Neural cell (in vitro differentiated cells): ENCODE results near the gene AMY1C. TPM values are rescaled to one million over a fixed set of nuclear protein-coding genes. Genes with fewer than 3 reads are reported as not detected.

Experiments used
- H2AFZ ChIP-seq: fragments of 200-600, 300-800 bp; sonication (generic), shearing (Covaris generic); 2 replicates; pipeline ENCODE4 v1.6.0; 2014; ENCODE audit warnings: low read depth, mild to moderate bottlenecking, antibody characterized with exemption, low read length, moderate library complexity
- H3F3A ChIP-seq: fragments of 200-600 bp; shearing (Covaris generic); 2 replicates; pipeline ENCODE4 v1.6.1; 2016; ENCODE audit warnings: mild to moderate bottlenecking, moderate library complexity, mixed read lengths, antibody characterized with exemption, low read length; ENCODE audit not compliant: insufficient read depth, poor library complexity, severe bottlenecking
- H3K27ac ChIP-seq: fragments of 200-600, 300-800 bp; sonication (generic), shearing (Covaris generic); 2 replicates; pipeline ENCODE4 v1.5.1; 2014; ENCODE audit warnings: mild to moderate bottlenecking, low read length, moderate library complexity
- H3K27me3 ChIP-seq: fragments of 300-800, 200-600 bp; sonication (generic), shearing (Covaris generic); 2 replicates; pipeline ENCODE4 v1.6.0; 2014; ENCODE audit warnings: mild to moderate bottlenecking, low read depth, low read length, moderate library complexity; ENCODE audit not compliant: insufficient read depth
- H3K36me3 ChIP-seq: fragments of 300-800, 200-600 bp; sonication (generic), shearing (Covaris generic); 2 replicates; pipeline ENCODE4 v1.5.1; 2014; ENCODE audit warnings: mild to moderate bottlenecking, antibody characterized with exemption, low read length, moderate library complexity; ENCODE audit not compliant: insufficient read depth
- H3K4me2 ChIP-seq: fragments of 300-800, 200-600 bp; sonication (generic), shearing (Covaris generic); 2 replicates; pipeline ENCODE4 v1.6.0; 2014; ENCODE audit warnings: mild to moderate bottlenecking, low read length
- H3K4me3 ChIP-seq: fragments of 300-800, 200-600 bp; sonication (generic), shearing (Covaris generic); 2 replicates; pipeline ENCODE4 v1.5.1; 2014; ENCODE audit warnings: mild to moderate bottlenecking, low read length, moderate library complexity
- H3K79me2 ChIP-seq: fragments of 200-600 bp; shearing (Covaris generic); replicated peaks from 2 replicates; pipeline ENCODE4 v1.6.0; 2014; ENCODE audit warnings: mild to moderate bottlenecking, low read length, moderate library complexity; ENCODE audit not compliant: insufficient read depth
- H3K9ac ChIP-seq: fragments of 300-800, 200-600 bp; sonication (generic), shearing (Covaris generic); 2 replicates; pipeline ENCODE4 v1.6.1; 2016; ENCODE audit warnings: mild to moderate bottlenecking, low read length, mixed read lengths
- H3K9me2 ChIP-seq: fragments of 200-600 bp; shearing (Covaris generic); 2 replicates; pipeline ENCODE4 v1.6.1; 2016; ENCODE audit warnings: mild to moderate bottlenecking, low read length, mixed read lengths; ENCODE audit not compliant: insufficient read depth
- H3K9me3 ChIP-seq: fragments of 200-600, 300-800 bp; sonication (generic), shearing (Covaris generic); 2 replicates; pipeline ENCODE4 v1.6.1; 2016; ENCODE audit warnings: mild to moderate bottlenecking, mixed run types, low read length, moderate library complexity, mixed read lengths
- H4K20me1 ChIP-seq: fragments of 200-600 bp; shearing (Covaris generic); 2 replicates; pipeline ENCODE4 v1.6.1; 2016; ENCODE audit warnings: mild to moderate bottlenecking, mixed run types; ENCODE audit not compliant: insufficient read depth
- CTCF ChIP-seq: fragments of 450-650 bp; IDR thresholded peaks from 2 replicates; pipeline ENCODE4 v1.5.1; 2014; ENCODE audit warnings: antibody characterized with exemption, mild to moderate bottlenecking, moderate library complexity; ENCODE audit not compliant: poor library complexity, severe bottlenecking
- EP300 ChIP-seq: fragments of 450-650 bp; conservative IDR thresholded peaks from 2 replicates; pipeline ENCODE4 v1.6.1; 2014; ENCODE audit warnings: antibody characterized with exemption, mild to moderate bottlenecking, moderate library complexity; ENCODE audit not compliant: poor library complexity, severe bottlenecking
- EZH2 ChIP-seq: fragments of 200-600, 300-800 bp; shearing (Covaris generic), sonication (generic); IDR thresholded peaks from 2 replicates; pipeline ENCODE4 v1.6.1; 2014; ENCODE audit warnings: antibody characterized with exemption, low read length, borderline replicate concordance, mild to moderate bottlenecking; ENCODE audit not compliant: insufficient read depth, poor library complexity, severe bottlenecking
- MXI1 ChIP-seq: fragments of 450-650 bp; conservative IDR thresholded peaks from 2 replicates; pipeline ENCODE4 v1.6.1; 2014; ENCODE audit warnings: antibody characterized with exemption, mild to moderate bottlenecking; ENCODE audit not compliant: poor library complexity, severe bottlenecking
- POLR2AphosphoS5 ChIP-seq: IDR thresholded peaks from 2 replicates; pipeline ENCODE4 v1.6.1; 2012
- RAD21 ChIP-seq: fragments of 450-650 bp; conservative IDR thresholded peaks from 2 replicates; pipeline ENCODE4 v1.6.1; 2014; ENCODE audit warnings: antibody characterized with exemption, mild to moderate bottlenecking, moderate library complexity
- SMC3 ChIP-seq: fragments of 450-650 bp; conservative IDR thresholded peaks from 2 replicates; pipeline ENCODE4 v1.6.1; 2014; ENCODE audit warnings: antibody characterized with exemption, mild to moderate bottlenecking, moderate library complexity; ENCODE audit not compliant: poor library complexity
- TAF1 ChIP-seq: IDR thresholded peaks from 2 replicates; pipeline ENCODE4 v1.6.1; 2012; ENCODE audit warnings: low read depth
- polyA plus RNA-seq: library from polyadenylated mRNA; depleted of rRNA; stranded (reverse); fragments of >200 nt; gene quantifications from 2 replicates; pipeline ENCODE4 v1.2.3, GENCODE V29; 2014
- TF ChIP-seq, protein P1 (sequence below): IDR thresholded peaks from 2 replicates; pipeline ENCODE4 v1.6.1; 2012; ENCODE audit warnings: borderline replicate concordance

The AMY1C gene
- polyA plus RNA-seq, 1 donor from 2014 or later: not detected

- H3K27me3 ChIP-seq: no peaks in the 10 kb centered on the region
- TF ChIP-seq TAF1 (no peak), CTCF (no peak), MXI1 (no peak), RAD21 (no peak), EZH2 (no peak), EP300 (no peak), SMC3 (no peak), POLR2AphosphoS5 (no peak)
- TF ChIP-seq, protein P1, sequence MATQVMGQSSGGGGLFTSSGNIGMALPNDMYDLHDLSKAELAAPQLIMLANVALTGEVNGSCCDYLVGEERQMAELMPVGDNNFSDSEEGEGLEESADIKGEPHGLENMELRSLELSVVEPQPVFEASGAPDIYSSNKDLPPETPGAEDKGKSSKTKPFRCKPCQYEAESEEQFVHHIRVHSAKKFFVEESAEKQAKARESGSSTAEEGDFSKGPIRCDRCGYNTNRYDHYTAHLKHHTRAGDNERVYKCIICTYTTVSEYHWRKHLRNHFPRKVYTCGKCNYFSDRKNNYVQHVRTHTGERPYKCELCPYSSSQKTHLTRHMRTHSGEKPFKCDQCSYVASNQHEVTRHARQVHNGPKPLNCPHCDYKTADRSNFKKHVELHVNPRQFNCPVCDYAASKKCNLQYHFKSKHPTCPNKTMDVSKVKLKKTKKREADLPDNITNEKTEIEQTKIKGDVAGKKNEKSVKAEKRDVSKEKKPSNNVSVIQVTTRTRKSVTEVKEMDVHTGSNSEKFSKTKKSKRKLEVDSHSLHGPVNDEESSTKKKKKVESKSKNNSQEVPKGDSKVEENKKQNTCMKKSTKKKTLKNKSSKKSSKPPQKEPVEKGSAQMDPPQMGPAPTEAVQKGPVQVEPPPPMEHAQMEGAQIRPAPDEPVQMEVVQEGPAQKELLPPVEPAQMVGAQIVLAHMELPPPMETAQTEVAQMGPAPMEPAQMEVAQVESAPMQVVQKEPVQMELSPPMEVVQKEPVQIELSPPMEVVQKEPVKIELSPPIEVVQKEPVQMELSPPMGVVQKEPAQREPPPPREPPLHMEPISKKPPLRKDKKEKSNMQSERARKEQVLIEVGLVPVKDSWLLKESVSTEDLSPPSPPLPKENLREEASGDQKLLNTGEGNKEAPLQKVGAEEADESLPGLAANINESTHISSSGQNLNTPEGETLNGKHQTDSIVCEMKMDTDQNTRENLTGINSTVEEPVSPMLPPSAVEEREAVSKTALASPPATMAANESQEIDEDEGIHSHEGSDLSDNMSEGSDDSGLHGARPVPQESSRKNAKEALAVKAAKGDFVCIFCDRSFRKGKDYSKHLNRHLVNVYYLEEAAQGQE: no peak
- no peaks in the 10 kb centered on the region for H3K9me3 ChIP-seq
- no peak overlapping the region for H3K9ac ChIP-seq
- H3K79me2 ChIP-seq: no peaks in the 10 kb centered on the region
- no peak overlapping the region for H3K4me3 ChIP-seq
- no peak overlapping the region for H2AFZ ChIP-seq
- no peak overlapping the region for H3K27ac ChIP-seq
- H3F3A ChIP-seq: no peaks in the 10 kb centered on the region
- H3K4me2 ChIP-seq: no peak overlapping the region
- H3K9me2 ChIP-seq: no peaks in the 10 kb centered on the region
- no peaks in the 10 kb centered on the region for H4K20me1 ChIP-seq
- no peaks in the 10 kb centered on the region for H3K36me3 ChIP-seq
Measured at GRCh38 chr1:103790172-103790571, 40.5 kb downstream of the AMY1C start.

Other genes starting within 250 kb of the AMY1C start
- 49.8 and 61.0 TPM in 2 replicates for gene RNPC3, start 224.2 kb upstream of the AMY1C start, polyA plus RNA-seq
- 48.1 and 51.3 TPM in 2 replicates for gene AMY2B, start 178.3 kb upstream of the AMY1C start, polyA plus RNA-seq
- gene AMY2A, start 132.5 kb upstream of the AMY1C start, polyA plus RNA-seq: 1.3 TPM in 1 of 2 replicates, not detected in the other
- not detected in 2 replicates for gene AMY1A, start 94.1 kb upstream of the AMY1C start, polyA plus RNA-seq
- gene AMY1B, start 53.7 kb upstream of the AMY1C start, polyA plus RNA-seq: not detected in 2 replicates